Measurements from ENCODE around the gene RABGGTA. TPM values are rescaled to one million over a fixed set of nuclear protein-coding genes. Genes with fewer than 3 reads are reported as not detected.

RABGGTA gene
- total RNA-seq, 1 donor from 2014 or later = 25.7 TPM

- no peak for FAIRE-seq
- no peak for DNase-seq (ENCODE audit: low spot score in 2 of 2)
These were observed 9.4 kb downstream of the RABGGTA start for GRCh38 chr14:24261969-24262327.

- FAIRE-seq (no peak), DNase-seq (ENCODE audit: low spot score in 2 of 2) (no peak)
These were observed 10.0 kb downstream of the RABGGTA start for GRCh38 chr14:24261256-24261968.

GRCh38 chr14:24260780-24261157 is 10.6 kb downstream of the RABGGTA start:
- FAIRE-seq (no peak), DNase-seq (ENCODE audit: low spot score in 2 of 2) (no peak)

GRCh38 chr14:24260026-24260779 is 11.2 kb downstream of the RABGGTA start:
- DNase-seq (ENCODE audit: low spot score in 2 of 2) = no peak
- FAIRE-seq = no peak

- no peak for DNase-seq (ENCODE audit: low spot score in 2 of 2)
- FAIRE-seq = no peak
These were observed 11.9 kb downstream of the RABGGTA start for GRCh38 chr14:24259282-24260025.

- FAIRE-seq (no peak), DNase-seq (ENCODE audit: low spot score in 2 of 2) (no peak)
These were observed 12.7 kb downstream of the RABGGTA start for GRCh38 chr14:24258548-24259265.

- FAIRE-seq (no peak), DNase-seq (ENCODE audit: low spot score in 2 of 2) (no peak)
These were observed 13.3 kb downstream of the RABGGTA start for GRCh38 chr14:24258119-24258518.

- DNase-seq (ENCODE audit: low spot score in 2 of 2) (no peak), FAIRE-seq (no peak)
These were observed 14.4 kb downstream of the RABGGTA start for GRCh38 chr14:24256960-24257359.

GRCh38 chr14:24255931-24256711 is 15.3 kb downstream of the RABGGTA start:
- FAIRE-seq (no peak), DNase-seq (ENCODE audit: low spot score in 2 of 2) (no peak)

- FAIRE-seq (no peak), DNase-seq (ENCODE audit: low spot score in 2 of 2) (no peak)
These were observed 16.0 kb downstream of the RABGGTA start for GRCh38 chr14:24255438-24255837.

GRCh38 chr14:24254630-24255392 is 16.6 kb downstream of the RABGGTA start:
- no peak for FAIRE-seq

GRCh38 chr14:24253936-24254335 is 17.5 kb downstream of the RABGGTA start:
- DNase-seq (ENCODE audit: low spot score in 2 of 2) (no peak), FAIRE-seq (no peak)

More at GRCh38 chr14:24254630-24255392, 16.6 kb downstream of the RABGGTA start:
- DNase-seq (ENCODE audit: low spot score in 2 of 2) = no peak

- DNase-seq (ENCODE audit: low spot score in 2 of 2) (no peak), FAIRE-seq (no peak)
These were observed 18.9 kb downstream of the RABGGTA start for GRCh38 chr14:24252289-24253124.

- FAIRE-seq = no peak
These were observed 19.5 kb downstream of the RABGGTA start for GRCh38 chr14:24251880-24252288.

GRCh38 chr14:24250354-24250753 is 21.0 kb downstream of the RABGGTA start:
- no peak for FAIRE-seq
- DNase-seq (ENCODE audit: low spot score in 2 of 2) = no peak

More at GRCh38 chr14:24251880-24252288, 19.5 kb downstream of the RABGGTA start:
- DNase-seq (ENCODE audit: low spot score in 2 of 2) = no peak

GRCh38 chr14:24249230-24250021 is 22.0 kb downstream of the RABGGTA start:
- FAIRE-seq (no peak), DNase-seq (ENCODE audit: low spot score in 2 of 2) (no peak)

GRCh38 chr14:24247422-24247821 is 24.0 kb downstream of the RABGGTA start:
- DNase-seq (ENCODE audit: low spot score in 2 of 2) (no peak), FAIRE-seq (no peak)

All from frontal cortex (tissue), 4 donors.